Stimulated activated CD4-positive, alpha-beta T cell treated with anti-CD3 and anti-CD28 coated beads, TNF-alpha, amount 100 ng/mL, for 4 hours (primary cell): ENCODE results near the gene RNU6-9.

Source experiments
- DNase-seq, 3 experiments: peaks; one replicate each; pipeline ENCODE4 v3.0.0-alpha.2; 2020; ENCODE audit warnings: low read depth in 3 of 3

The RNU6-9 gene

GRCh38 chr19:897442-898039, 4.3 kb downstream of the RNU6-9 start:
- no peak for DNase-seq

- DNase-seq, result no peak
These were observed 5.4 kb downstream of the RNU6-9 start for GRCh38 chr19:898663-899062.

DNA sequence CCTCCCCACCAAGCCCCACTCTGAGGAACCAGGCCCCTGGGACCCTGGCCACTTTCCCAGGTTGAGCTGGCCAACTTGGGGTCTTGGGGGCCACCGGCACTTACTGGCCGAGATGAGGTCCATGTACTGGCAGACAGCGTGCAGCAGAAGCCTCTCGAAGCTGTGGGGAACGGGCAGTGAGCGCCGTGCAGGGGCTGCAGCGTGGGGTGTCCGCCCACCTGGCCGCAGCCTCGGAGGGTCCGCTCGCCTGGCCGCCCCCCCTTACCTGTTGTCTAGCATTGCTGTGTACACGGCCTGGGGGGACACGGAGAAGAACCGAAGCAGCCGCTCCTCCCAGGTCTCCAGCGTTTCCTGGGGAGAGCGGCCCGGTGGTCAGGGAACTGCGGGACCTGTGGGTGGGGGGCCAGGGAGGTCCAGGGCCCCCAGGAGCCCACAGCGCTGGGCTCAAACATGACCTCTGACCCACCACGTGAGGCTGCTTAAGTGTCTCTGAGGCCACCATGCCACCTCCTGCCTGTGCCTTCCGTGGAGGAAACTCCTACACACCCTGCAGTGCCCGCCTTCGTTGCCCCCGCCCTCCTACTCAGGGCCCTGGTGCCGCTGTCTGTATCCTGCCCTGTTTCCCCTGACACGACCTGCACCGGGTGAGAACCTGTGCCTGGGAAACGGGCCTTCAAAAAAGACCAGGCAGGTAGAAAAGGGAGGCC, 6.2 kb downstream of the RNU6-9 start:
- DNase-seq, result no peak

DNA sequence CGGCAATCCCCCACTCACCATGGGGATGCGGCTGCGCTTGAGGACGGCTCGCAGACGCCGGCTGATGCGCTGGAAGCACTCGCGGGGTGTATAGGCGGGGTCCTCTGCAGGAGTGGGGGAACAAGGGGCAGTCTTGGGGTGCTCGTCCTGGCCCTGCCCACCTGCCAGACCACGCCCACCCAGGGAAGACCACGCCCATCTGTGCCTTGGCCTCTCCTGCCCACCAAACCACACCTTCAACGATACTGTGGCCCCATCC, 6.7 kb downstream of the RNU6-9 start:
- no peak for DNase-seq

GRCh38 chr19:900302-901111, 7.2 kb downstream of the RNU6-9 start:
- no peak for DNase-seq

GRCh38 chr19:901216-902092, 8.2 kb downstream of the RNU6-9 start:
- no peak for DNase-seq

DNA sequence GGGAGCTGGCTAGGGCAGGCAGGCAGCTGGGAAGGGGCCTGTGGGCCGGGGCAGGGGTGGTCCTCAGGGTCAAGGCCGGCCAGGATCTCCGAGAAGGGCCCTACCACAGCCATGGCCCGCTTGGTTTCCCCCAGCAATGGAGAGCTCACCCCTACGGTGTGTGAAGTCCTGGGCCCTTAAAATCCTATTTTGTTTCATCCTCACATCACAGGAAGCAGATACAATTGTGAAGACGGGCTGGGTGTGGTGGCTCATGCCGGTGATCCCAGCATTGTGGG, 8.7 kb downstream of the RNU6-9 start:
- DNase-seq, result no peak

DNA sequence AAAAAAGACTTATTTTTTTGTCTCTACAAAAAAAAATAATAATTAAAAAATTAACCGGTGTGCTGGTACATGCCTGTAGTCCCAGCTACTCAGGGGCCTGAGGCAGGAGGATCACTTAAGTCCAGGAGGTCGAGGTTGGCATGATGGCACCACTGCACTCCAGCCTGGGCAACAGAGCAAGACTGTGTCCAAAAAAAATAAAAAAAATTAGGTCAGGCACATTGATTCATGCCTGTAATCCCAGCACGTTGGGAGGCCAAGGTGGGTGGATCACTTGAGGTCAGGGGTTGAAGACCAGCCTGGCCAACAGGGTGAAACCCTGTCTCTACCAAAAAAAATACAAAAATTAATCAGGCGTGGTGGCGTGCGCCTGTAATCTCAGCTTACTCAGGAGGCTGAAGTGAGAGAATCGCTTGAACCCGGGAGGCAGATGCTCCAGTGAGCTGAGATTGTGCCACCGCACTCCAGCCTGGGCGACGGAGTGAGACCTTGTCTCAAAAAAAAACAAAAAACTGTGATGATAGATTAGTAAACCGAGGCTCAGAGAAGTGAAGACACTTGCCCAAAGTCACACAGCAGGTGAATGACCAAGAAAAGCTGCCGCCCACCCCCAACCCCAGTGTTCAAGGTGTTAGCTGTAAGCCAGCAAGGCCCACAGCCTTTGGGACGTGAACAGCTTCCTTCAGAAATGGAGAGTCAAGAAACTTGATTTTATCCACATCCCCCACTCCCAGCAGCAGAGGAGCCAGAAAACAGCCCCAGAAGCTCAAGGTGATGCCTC, 9.4 kb downstream of the RNU6-9 start:
- DNase-seq, result no peak

DNA sequence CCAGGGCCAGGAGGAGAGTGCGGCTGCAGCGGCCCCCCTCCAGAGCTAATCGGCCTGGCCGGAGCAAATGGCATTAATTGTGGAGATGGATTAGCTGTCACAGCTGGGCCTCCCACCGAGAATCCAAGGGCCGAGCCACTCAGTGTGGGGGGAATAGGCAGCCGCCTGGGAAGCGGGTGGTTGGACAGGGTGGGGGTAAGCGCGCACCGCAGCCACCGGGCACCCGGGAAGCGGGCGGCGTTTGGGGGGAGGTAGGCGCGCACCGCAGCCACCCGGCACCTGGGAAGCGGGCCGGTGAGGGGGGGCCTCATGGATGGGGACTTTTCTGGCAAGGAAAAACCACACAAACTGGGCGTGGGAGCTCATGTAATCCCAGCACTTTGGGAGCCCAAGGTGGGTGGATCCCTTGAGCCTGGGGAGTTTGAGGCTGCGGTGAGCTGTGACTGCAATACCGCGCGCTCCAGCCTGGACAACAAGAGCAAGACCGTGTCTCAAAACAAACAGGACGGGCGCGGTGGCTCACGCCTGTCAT, 10.0 kb downstream of the RNU6-9 start:
- no peak for DNase-seq

- no peak for DNase-seq
These were observed 11.3 kb downstream of the RNU6-9 start for GRCh38 chr19:904545-904944.

DNA sequence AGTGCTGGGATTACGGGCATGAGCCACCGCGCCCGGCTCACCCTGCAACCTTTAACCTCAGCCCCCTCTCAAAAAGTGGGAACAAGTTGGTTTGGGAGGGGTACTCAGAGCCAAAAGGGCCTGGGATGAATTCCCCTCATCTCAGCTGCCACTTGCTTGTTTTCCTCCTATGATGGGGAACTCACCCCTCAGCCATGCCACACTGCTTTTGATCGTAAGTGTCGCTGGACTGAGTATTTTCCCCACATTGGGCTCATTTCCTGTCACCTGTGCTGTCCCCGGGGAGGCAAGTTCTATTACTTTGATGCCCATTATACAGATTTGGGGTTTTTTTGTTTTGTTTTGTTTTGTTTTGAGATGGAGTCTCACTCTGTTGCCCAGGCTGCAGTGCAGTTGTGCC, 13.2 kb downstream of the RNU6-9 start:
- DNase-seq, result no peak

DNA sequence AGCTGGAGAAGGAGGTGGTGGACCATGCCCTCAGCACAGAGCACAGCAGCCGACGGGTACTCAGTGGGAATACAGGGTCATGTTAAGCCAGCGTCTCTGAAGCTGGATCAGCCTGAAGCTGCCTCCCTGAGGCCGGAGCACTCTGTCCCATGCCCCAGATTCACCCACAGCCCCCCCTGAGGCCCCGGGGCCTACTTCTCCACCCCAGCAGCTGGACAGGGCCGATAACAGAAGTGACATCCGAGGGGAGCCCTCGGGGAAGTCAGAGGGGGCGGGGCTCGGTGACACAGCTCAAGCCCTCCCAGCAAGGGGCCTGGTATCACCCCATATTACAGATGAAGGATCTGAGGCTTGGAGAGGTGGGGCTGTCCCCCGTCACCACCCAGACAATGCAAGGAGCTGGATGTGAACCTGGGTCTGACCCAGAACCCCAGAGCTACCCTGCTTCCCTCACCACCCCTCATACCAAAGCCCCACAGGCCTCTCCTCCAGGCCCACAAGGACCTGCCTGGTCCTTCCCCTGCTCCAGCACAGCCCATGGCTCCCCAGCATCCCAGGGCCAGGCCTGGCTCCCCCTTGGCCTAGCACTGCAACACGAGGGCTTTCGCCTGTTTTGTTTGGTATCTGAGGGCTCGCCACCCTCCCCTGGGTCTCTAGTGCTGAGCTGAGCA, 14.0 kb downstream of the RNU6-9 start:
- DNase-seq, result no peak

- no peak for DNase-seq
These were observed 18.1 kb downstream of the RNU6-9 start for GRCh38 chr19:911197-912033.

- DNase-seq, result no peak
These were observed 19.1 kb downstream of the RNU6-9 start for GRCh38 chr19:912181-913079.

DNA sequence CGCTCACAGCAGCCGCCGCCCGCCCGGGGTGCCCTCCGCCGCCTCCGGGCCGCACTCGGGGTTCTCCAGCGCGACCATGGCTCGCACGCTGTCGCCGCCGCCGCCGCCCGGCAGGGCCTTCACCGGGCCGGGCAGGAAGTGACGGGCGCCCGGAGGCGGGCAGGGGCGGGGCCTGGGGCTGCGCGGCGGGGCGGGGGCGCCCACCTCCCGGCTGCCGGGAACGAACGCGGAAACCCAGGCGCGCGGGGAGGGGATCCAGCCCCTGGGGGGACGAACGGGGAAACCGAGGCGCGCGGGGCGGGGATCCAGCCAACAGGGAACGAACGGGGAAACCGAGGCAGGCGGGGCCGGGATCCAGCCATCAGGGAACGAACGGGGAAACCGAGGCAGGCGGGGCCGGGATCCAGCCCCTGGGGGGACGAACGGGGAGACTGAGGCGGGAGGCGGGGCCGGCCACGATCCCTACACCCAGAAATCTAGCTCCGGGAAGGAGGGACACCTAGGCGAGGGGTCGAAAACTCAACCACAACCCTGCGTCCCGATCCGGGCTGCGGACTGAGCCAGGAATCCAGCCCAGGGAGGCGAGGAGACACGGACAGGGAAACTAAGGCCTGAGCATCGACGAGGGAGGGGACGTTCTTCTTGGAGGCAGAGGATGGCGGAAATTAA, 19.9 kb downstream of the RNU6-9 start, which contains the start of gene R3HDM4:
R3HDM4 (minus strand) TSS at position 140 of the 669 bp plus-strand sequence; CDS start at position 78, 62 bp downstream.
- DNase-seq, result peak; percentile 76 to 84 (median 77)

- no peak for DNase-seq
These were observed 23.5 kb downstream of the RNU6-9 start for GRCh38 chr19:916645-917322.

DNA sequence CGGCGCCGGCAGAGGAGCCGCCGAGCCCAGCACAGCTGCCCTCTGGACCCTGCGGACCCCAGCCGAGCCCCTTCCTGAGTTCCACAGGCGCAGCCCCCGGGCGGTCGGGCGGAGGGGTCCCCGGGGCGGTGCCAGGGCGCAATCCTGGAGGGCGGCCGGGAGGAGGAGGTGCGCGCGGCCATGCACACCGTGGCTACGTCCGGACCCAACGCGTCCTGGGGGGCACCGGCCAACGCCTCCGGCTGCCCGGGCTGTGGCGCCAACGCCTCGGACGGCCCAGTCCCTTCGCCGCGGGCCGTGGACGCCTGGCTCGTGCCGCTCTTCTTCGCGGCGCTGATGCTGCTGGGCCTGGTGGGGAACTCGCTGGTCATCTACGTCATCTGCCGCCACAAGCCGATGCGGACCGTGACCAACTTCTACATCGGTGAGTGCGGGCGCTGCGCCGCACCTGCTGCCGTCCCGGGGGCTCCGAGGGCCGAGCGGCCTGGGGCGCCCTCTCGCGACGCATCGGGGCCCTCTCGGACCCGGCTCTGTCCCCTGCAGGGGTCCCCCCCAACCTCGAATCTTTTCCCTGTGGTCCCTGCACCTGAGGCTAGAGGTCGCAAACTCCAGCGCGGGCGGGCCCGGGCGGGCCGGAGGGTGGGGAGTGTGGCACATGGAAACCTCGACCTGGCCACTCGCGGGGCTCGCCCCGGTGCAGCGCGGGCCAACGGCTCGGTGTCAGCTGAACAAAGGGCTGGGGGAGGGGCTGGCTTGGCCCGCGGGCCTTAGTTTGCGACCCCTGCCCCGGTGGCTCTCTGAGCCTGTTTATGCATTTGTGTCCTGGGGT, 24.3 kb downstream of the RNU6-9 start, which contains the start of gene KISS1R:
KISS1R (plus strand) TSS at position 11 of the 829 bp plus-strand sequence; CDS start at position 181, 170 bp downstream.
- no peak for DNase-seq
